Activated gamma-delta T cell treated with Interleukin-2 at 50 U/mL for 16 hours (primary cell): ENCODE measurements around the gene ARF3.

ENCODE experiments used
- DNase-seq: peaks from one replicate; pipeline ENCODE4 v3.0.0-alpha.2; 2020

ARF3 gene

DNA sequence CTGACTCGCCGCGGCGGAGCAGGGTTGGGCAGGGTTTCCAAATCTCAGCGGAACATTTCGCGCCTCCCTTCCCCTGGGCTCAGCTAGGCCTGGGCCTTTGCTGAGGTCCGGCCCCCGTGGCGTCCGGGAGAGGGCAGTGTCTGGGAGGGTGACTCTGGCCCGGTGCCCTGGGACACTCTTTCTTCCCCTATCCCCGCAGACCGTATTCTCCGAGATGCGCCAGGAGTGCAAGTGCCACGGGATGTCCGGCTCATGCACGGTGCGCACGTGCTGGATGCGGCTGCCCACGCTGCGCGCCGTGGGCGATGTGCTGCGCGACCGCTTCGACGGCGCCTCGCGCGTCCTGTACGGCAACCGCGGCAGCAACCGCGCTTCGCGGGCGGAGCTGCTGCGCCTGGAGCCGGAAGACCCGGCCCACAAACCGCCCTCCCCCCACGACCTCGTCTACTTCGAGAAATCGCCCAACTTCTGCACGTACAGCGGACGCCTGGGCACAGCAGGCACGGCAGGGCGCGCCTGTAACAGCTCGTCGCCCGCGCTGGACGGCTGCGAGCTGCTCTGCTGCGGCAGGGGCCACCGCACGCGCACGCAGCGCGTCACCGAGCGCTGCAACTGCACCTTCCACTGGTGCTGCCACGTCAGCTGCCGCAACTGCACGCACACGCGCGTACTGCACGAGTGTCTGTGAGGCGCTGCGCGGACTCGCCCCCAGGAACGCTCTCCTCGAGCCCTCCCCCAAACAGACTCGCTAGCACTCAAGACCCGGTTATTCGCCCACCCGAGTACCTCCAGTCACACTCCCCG lies 23.9 kb upstream of the ARF3 start:
- DNase-seq: peak; percentile 36

- no peak for DNase-seq
These were observed 23.2 kb upstream of the ARF3 start for GRCh38 chr12:48980389-48980952.

DNA sequence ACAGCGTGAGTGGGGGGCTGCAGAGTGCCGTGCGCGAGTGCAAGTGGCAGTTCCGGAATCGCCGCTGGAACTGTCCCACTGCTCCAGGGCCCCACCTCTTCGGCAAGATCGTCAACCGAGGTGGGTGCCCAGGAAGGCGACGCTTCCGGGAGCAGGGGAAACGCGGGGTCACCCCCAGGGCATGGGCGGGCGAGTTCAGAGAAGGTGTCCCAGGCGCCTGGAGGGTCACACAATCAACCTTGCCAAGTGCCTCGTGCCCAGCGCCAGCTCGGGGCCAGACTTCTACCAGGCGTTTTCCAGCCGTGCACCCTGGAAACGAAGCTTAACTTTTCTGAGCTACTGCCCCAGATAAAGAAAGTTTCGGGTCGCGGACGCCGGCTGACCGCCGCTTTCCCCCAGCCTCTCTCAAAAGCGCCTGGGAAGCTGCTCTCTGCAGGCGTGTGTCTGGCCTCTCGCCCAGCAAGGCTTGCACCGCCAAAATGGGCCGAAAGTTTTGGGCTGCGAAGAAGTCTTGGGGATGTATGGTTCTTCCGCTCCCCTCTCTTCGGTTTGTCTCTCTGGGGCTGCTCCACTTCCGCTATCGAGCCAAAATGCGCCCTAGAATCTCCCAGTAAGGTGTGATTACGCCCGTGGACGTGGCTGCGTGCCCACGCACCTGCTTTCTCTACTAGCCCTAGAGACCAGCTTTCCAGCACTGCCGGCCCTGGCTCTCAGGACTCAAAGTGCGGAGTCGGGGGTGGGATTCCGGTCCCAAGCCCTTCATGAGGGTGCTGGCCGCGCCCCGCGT lies 22.5 kb upstream of the ARF3 start:
- peak; percentile 57 for DNase-seq

- DNase-seq: no peak
These were observed 21.7 kb upstream of the ARF3 start for GRCh38 chr12:48978741-48979601.

- DNase-seq: no peak
These were observed 21.0 kb upstream of the ARF3 start, which contains the start of gene WNT1 for GRCh38 chr12:48978291-48978740. Gene WNT1, plus strand, starts transcription at chr12:48978322. Its CDS starts 329 bp downstream, at chr12:48978651.

GRCh38 chr12:48977290-48978281 lies 20.3 kb upstream of the ARF3 start:
- DNase-seq: peak; percentile 81

DNA sequence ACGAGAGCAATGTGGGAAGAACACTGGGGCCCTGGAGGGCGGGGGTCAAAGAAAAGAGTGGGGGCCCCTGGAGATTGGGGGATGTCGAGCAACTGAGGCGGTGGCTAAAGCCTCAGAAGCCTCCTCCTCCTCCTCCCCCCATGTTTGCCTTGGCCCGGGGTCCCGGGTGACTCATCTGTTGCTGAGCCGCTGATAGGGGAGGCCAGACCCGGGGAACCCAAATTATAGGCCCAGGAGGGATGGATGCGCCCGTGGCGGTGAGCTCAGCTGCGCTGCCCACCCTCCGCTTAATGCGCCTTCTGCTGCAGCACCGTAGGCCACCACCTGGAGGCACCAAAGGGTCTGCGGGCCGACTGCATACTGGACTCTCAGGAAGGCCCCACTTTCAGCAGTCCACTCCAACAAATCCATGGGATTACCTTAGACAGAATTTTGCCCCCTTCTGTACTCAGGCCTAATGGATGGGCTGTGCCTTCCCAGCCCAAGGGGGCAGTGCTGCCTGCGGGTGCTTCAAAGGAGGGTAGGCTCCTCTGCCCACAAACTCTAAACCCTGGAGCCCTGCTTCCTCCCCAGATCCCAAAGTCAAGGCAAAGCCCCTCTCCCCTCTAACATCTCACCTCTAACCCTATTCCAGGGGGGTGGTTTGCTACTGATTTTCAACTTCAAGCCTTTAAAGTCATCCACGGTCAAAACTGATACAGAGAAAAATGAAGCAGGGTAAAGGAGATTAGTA lies 16.8 kb upstream of the ARF3 start:
- DNase-seq: no peak

- no peak for DNase-seq
These were observed 16.2 kb upstream of the ARF3 start for GRCh38 chr12:48973531-48973930.

GRCh38 chr12:48972952-48973483 lies 15.7 kb upstream of the ARF3 start:
- DNase-seq: no peak

GRCh38 chr12:48972213-48972951 lies 15.1 kb upstream of the ARF3 start:
- DNase-seq: no peak

DNA sequence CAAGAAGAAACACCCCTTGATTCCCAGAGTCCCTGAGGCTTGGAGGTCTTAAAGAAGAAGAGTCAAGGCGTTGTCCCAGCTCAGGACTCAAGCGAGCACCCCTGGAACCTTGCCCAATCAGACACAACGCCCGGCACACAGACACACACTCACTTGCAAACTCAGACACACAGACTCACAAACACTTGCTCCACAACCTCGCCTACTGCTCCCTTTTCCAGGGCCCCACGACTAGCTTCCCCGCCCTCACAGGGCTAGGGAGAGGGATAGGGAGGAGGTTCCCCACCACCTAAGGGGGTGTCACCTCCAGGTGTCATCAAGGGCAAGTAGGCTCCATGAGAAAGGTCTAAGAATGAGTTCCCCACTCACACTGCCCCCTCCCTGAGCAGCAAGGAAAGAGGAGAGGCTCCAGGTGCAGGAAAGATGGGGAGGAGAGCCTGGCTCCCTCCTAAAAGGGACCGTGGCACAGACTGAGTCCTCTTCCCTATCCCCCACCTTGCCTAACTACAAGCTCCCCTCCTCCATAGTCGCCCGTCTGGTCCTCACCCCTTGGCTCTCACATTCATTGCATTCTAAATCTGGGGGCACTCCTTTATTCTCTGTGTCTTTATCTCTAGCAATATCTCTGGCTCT lies 13.5 kb upstream of the ARF3 start:
- DNase-seq: no peak

DNA sequence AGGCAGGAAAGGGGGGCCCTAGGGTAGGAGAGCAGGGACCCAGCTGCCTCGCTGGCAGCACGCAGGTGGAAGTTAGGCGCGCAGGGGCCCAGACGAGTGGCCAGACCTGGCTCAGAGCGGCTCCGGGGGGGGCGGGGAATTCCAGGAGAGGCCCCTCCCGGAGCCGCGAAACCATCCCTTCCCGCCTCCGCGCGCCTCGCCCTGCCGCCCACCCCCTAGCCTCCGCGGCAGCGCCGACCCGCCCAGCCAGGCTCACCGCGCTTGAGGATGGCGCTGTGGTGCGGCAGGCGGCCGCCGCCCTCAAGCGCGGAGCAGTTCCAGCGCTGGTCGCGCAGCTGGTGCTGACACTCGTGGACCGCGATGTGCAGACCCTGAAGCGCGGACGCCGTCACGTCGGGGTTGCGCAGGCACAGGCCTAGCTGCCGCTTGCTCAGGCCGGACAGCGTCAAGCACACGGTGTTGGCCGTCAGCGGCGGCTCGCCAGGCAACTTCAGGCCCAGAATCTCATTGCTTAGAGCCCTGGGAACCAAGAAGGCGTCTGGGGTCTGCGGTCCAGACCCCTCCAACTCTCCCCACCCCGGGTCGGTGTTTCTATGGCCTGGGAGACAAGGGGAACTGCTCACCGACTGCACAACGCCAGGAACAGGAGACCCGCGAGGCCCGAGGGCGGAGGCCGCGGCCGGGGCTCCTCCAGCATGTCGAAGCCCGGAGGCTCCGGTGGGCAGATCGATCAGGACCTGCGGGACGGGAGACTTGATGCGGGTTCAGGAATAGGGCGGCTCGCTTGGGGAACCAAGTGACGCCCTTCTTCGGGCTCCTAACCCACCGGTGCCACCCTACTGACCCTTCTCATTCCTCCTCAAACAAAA lies 12.8 kb upstream of the ARF3 start:
- DNase-seq: no peak

DNA sequence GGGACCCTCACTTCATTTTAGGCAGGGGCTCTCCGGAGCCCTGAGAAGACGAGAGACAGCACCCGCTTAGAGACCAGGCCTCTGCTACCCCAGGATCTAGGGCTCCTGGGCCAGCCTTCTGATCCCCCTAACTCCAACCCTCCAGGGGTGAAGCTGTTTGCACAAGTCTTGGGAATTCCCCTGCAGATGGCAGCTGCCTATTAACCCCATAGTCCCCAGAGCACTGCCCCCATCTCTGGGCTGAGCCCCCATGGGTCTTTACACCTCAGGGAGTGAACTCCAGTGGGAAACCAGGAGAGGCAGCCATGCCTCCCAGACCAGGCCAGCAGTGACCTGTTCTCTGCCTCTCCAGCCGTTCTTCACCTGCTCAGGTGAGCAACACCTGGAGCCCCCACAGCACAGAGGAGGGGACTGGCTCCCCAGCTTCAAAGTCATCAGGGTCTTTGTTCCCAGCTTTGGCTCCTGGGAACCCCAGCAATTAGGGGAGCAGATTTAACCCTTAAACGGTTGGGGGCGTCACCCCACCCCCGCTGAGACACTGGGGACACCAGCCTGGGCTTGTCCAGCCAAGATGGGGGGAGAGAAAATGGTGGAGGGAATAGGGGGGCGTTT lies 12.0 kb upstream of the ARF3 start:
- no peak for DNase-seq

DNA sequence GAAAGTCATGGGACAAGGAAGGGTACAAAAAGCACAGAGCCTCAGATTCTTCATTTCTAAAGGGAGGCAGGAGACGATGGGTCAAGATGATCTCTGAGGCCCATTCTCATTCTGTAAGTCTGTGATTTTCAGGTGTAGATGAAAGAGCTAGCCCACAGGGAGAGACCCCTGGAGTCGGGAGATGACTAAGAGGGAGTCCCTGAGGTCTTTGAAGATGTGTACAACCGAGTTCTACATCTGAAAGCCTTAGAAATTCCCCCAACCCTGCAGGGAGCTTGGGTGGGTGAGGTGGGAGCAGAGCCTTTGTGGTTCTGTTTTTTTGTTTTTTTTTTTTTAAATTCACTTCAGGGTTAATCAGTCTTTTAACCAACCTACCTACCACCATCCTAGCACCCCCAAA lies 11.2 kb upstream of the ARF3 start:
- no peak for DNase-seq

DNA sequence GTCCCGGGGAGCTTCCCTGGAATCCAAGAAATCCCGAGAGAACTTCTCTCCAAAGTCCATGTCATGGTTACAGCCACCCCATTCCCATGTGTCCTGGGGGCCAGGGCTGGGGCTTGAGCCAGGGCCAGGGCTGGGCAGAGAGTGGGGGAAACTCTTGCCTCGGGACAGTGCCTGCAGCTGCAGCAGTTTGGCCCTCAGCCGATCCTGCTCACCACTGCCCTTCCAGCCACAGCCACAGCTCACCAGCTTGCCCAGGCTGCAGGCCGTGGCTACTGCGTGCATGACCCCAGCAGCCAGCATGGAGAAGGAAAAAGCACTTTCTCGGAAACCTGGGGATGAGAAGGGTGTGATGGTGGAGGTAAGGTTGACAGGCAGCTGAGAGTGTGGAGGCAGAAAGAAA lies 10.7 kb upstream of the ARF3 start:
- DNase-seq: no peak

- DNase-seq: no peak
These were observed 9.0 kb upstream of the ARF3 start for GRCh38 chr12:48966177-48966895.

DNA sequence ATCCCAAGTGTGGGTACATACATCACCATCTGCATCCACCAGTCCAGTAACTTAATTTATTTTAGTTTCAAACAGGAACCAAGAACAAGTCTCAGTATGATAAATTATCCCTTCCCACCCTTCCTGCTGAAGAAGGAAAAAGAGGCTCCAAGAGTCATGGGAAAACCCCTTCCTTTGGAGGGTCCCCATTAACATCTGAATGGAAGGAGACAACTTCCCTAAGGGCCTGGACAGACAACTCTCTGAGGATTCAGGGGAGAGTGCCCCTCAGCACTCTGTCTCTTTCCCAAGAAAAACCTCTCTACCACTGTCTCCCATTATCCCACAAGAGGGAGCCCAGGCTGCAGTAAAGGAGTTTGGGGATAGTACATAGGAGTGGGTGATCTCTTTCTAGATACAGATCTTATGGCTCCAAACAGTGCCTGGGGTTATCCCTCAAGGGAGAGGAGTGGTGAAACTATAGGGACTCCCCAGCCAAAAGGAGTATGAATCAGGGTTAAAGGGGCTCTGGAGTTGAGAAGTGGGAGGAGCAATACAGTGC lies 8.1 kb upstream of the ARF3 start:
- no peak for DNase-seq
